PFSK-1 (cell line): Measurements from ENCODE around the gene LAT.

Experiments
- POLR2AphosphoS5 ChIP-seq: IDR thresholded peaks from 2 replicates; pipeline ENCODE4 v1.6.1; 2012; ENCODE audit warnings: low read depth, mild to moderate bottlenecking, control low read depth, low read length, moderate library complexity
- TAF1 ChIP-seq: IDR thresholded peaks from 2 replicates; pipeline ENCODE4 v1.6.1; 2012; ENCODE audit warnings: low read length, control low read depth, borderline replicate concordance; ENCODE audit not compliant: insufficient read depth

DNA sequence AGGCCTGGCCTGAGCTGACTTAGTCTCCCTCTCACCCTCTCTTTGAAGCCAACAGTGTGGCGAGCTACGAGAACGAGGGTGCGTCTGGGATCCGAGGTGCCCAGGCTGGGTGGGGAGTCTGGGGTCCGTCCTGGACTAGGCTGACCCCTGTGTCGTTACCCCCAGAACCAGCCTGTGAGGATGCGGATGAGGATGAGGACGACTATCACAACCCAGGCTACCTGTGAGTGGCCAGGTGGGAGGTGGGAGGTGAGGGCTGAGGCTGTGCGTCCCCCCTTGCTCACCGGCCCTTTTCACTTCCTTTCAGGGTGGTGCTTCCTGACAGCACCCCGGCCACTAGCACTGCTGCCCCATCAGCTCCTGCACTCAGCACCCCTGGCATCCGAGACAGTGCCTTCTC lies 1.6 kb downstream of the LAT start:
- TF ChIP-seq POLR2AphosphoS5 = no peak
- no peak for TF ChIP-seq TAF1
